NK-92 (cell line): Measurements from ENCODE around the gene DNAJC2.
"Not testable (repeated sequence)": the region's sequence is repeated elsewhere in the genome, so short reads cannot be mapped to it uniquely, and the experiment has no call there.

Experiments
- DNase-seq: peaks from one replicate; lab custom pipeline; 2025; ENCODE audit not compliant: unreplicated experiment; lab: John Stamatoyannopoulos, UW

Gene DNAJC2

DNA sequence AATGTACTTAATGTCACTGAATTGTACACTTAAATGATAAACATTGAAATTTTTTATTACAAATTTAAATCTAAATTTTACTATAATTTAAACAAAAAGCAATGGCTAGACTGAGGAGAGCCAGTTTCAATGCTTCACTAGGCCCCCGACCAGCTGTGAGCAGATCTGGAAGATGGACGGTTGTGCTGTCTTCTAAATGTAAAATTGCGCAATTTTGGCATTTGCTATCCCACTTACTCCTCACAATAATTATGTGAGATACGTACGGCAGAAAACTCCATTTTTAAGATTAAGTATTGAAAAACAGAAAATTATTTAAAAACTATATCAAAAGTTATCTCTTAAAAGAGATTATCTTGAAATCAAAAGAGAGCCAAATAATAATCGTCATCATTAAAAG, 71.2 kb downstream of the DNAJC2 start:
- DNase-seq: not testable (repeated sequence)

DNA sequence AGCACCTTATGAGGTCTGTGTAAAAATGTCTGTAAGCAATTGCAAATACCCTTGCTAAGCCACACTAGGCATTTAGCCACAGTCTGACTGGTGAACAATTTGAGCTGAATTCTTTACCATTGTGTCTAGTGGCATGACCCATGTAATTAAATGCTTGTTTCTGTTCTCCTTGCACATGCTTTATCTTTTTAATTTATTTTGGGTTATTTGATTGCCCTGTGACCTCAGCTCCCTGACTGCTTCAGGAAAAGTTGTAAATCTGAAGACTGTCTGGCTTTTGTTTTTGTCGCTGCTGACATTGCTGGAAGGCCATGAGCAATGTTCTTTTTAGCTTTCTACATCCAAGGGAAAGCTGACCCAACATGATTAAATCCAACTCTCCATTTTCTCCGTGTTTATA, 78.3 kb downstream of the DNAJC2 start:
- DNase-seq: not testable (repeated sequence)

DNA sequence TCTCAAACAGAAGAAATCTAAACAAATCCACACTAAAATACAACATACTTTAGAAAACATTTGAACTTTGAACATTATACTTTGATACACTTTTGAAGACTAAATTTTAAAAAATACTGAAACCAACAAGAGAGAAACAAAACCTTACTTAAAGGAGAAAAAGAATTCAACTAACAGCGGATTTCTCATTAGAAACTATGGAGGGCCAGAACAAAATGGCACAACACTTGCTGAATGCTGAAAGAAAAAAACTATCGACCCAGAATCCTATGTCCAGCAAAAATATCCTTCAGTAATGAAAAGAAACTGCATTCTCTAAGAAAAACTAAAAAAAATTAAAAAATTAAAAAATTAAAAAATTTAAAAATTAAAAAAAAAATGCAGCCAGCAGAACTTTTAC, 80.5 kb downstream of the DNAJC2 start:
- not testable (repeated sequence) for DNase-seq
